ENCODE measurements around the gene ITPR1.
"Not testable (repeated sequence)": the region's sequence is repeated elsewhere in the genome, so short reads cannot be mapped to it uniquely, and the experiment has no call there.

Gene ITPR1

GRCh38 chr3:4587061-4587837, 94.1 kb downstream of the ITPR1 start:
- no peak for TF ChIP-seq CTCF (conservative IDR thresholded peaks at IDR 0.05; ENCODE audit: low read depth)
- ChIA-PET CTCF (no interaction called here), POLR2A (ENCODE audit: low non-redundant PET) (no interaction called here)
- no peak overlapping the region for H3K27ac ChIP-seq
- no peak for DNase-seq (ENCODE audit: low spot score)

GRCh38 chr3:4587838-4588105, 94.6 kb downstream of the ITPR1 start:
- H3K27ac ChIP-seq: no peak overlapping the region
- CTCF ChIA-PET: no interaction called here
- TF ChIP-seq CTCF (conservative IDR thresholded peaks at IDR 0.05; ENCODE audit: low read depth): no peak
- POLR2A ChIA-PET (ENCODE audit: low non-redundant PET): no interaction called here
- no peak for DNase-seq (ENCODE audit: low spot score)

DNA sequence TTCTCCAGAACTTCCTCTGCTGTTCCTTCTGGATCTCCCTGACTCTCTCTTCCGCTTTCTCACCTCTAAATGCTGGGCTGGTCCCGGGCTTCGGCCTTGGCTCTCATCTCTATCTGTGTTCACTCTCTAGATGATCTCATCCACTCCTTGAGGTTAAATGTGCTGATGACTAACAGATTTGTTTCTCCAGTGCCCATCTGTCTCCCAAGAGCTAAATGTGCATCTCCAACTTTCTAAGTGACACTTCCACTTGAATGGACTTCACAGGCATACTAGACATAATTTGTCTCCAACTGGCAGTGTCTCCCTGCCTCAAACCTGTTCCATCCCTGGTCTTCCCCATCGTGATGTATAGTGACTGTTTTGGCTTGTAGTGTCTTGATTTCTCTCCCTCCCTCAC, 95.3 kb downstream of the ITPR1 start:
- peak; percentile 7 for DNase-seq (ENCODE audit: low spot score)
- TF ChIP-seq CTCF (conservative IDR thresholded peaks at IDR 0.05; ENCODE audit: low read depth): no peak
- CTCF ChIA-PET: no interaction called here
- POLR2A ChIA-PET (ENCODE audit: low non-redundant PET): no interaction called here
- H3K27ac ChIP-seq: no peak overlapping the region

- H3K27ac ChIP-seq: no peak overlapping the region
- ChIA-PET CTCF (no interaction called here), POLR2A (ENCODE audit: low non-redundant PET) (no interaction called here)
- no peak for DNase-seq (ENCODE audit: low spot score)
- no peak for TF ChIP-seq CTCF (conservative IDR thresholded peaks at IDR 0.05; ENCODE audit: low read depth)
These were observed 96.4 kb downstream of the ITPR1 start for GRCh38 chr3:4589475-4590097.

- CTCF ChIA-PET; H3K27ac ChIP-seq; POLR2A ChIA-PET (ENCODE audit: low non-redundant PET); DNase-seq (ENCODE audit: low spot score): not testable (repeated sequence)
These were observed 97.7 kb downstream of the ITPR1 start for GRCh38 chr3:4590849-4591248.

GRCh38 chr3:4591669-4592068, 98.5 kb downstream of the ITPR1 start:
- no peak overlapping the region for H3K27ac ChIP-seq
- POLR2A ChIA-PET (ENCODE audit: low non-redundant PET): no interaction called here
- CTCF ChIA-PET: interaction anchor here (0.6 kb wide), 1 partner anchor 39 kb away, joined by 4 read pairs; no protein-coding TSS in a partner anchor
- TF ChIP-seq CTCF (conservative IDR thresholded peaks at IDR 0.05; ENCODE audit: low read depth): no peak
- no peak for DNase-seq (ENCODE audit: low spot score)

DNA sequence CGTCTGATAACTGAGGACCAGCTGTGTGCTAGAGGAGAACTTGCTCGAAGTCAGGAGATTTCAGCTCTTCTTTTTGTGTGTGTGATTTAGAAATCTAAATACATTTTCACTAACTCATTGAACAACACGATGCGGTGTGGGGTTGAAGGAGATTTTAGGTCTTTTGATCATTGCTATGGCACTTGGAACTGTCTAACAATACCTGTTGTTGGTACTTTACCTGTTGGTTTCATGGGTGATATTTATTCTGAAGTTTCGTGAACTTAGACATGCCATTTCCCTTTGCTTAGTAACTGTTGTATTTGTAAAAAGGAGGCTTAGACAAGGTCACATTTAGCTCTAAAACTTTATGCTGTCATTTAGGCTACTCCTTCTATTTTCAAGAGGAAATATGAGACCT, 99.9 kb downstream of the ITPR1 start:
- ChIA-PET POLR2A (ENCODE audit: low non-redundant PET) (no interaction called here), CTCF (no interaction called here)
- no peak for DNase-seq (ENCODE audit: low spot score)
- H3K27ac ChIP-seq: no peak overlapping the region
- no peak for TF ChIP-seq CTCF (conservative IDR thresholded peaks at IDR 0.05; ENCODE audit: low read depth)
